HEK293 (cell line): ENCODE results near the gene IARS1.

ENCODE experiments used
- KLF17 ChIP-seq: fragments of 450-650 bp; formaldehyde crosslinking; IDR thresholded peaks from 2 replicates; pipeline ENCODE4 v1.5.1; 2016; ENCODE audit warnings: missing biosample characterization, missing genetic modification characterization
- MYNN ChIP-seq: fragments of 450-650 bp; formaldehyde crosslinking; IDR thresholded peaks from 2 replicates; pipeline ENCODE4 v1.5.1; 2016; ENCODE audit warnings: missing biosample characterization, missing genetic modification characterization, borderline replicate concordance
- OVOL3 ChIP-seq: fragments of 450-650 bp; formaldehyde crosslinking; IDR thresholded peaks from 2 replicates; pipeline ENCODE4 v1.5.1; 2016; ENCODE audit warnings: missing biosample characterization, missing genetic modification characterization
- PBX3 ChIP-seq: sonication (generic); formaldehyde crosslinking; IDR thresholded peaks from 2 replicates; pipeline ENCODE4 v1.8.1; 2022; ENCODE audit warnings: mild to moderate bottlenecking, moderate library complexity, missing genetic modification reagents
- PRDM1 ChIP-seq: fragments of 450-650 bp; formaldehyde crosslinking; IDR thresholded peaks from 2 replicates; pipeline ENCODE4; 2016; ENCODE audit warnings: missing biosample characterization, missing genetic modification characterization
- RBAK ChIP-seq: fragments of 450-650 bp; formaldehyde crosslinking; IDR thresholded peaks from 2 replicates; pipeline ENCODE4 v1.5.1; 2016; ENCODE audit warnings: missing biosample characterization, missing genetic modification characterization
- SCRT1 ChIP-seq: fragments of 450-650 bp; formaldehyde crosslinking; IDR thresholded peaks from 2 replicates; pipeline ENCODE4 v1.5.1; 2016; ENCODE audit warnings: missing biosample characterization, missing genetic modification characterization, borderline replicate concordance
- SP7 ChIP-seq: fragments of 450-650 bp; formaldehyde crosslinking; IDR thresholded peaks from 2 replicates; pipeline ENCODE4 v1.5.1; 2016; ENCODE audit warnings: missing biosample characterization, missing genetic modification characterization
- ZEB2 ChIP-seq: fragments of 450-650 bp; formaldehyde crosslinking; IDR thresholded peaks from 2 replicates; pipeline ENCODE4 v1.5.1; 2016; ENCODE audit warnings: missing biosample characterization, missing genetic modification characterization
- ZNF121 ChIP-seq: fragments of 450-650 bp; formaldehyde crosslinking; IDR thresholded peaks from 2 replicates; pipeline ENCODE4 v1.5.1; 2016; ENCODE audit warnings: missing biosample characterization, missing genetic modification characterization
- ZNF138 ChIP-seq: fragments of 450-650 bp; formaldehyde crosslinking; IDR thresholded peaks from 2 replicates; pipeline ENCODE4 v1.5.1; 2016; ENCODE audit warnings: missing biosample characterization, missing genetic modification characterization, borderline replicate concordance
- ZNF174 ChIP-seq: fragments of 450-650 bp; formaldehyde crosslinking; IDR thresholded peaks from 2 replicates; pipeline ENCODE4 v1.5.0; 2017; ENCODE audit warnings: missing biosample characterization, mild to moderate bottlenecking, missing genetic modification characterization
- ZNF18 ChIP-seq: fragments of 450-650 bp; formaldehyde crosslinking; IDR thresholded peaks from 2 replicates; pipeline ENCODE4 v1.5.1; 2016; ENCODE audit warnings: missing biosample characterization, missing genetic modification characterization
- ZNF184 ChIP-seq: fragments of 450-650 bp; IDR thresholded peaks from 2 replicates; pipeline ENCODE4 v1.5.1; 2018; ENCODE audit warnings: missing biosample characterization, mild to moderate bottlenecking, missing genetic modification characterization
- ZNF214 ChIP-seq: fragments of 450-650 bp; formaldehyde crosslinking; IDR thresholded peaks from 2 replicates; pipeline ENCODE4 v1.5.1; 2017; ENCODE audit warnings: missing biosample characterization, mild to moderate bottlenecking, missing genetic modification characterization, borderline replicate concordance
- ZNF292 ChIP-seq: fragments of 450-650 bp; formaldehyde crosslinking; IDR thresholded peaks from 2 replicates; pipeline ENCODE4 v1.5.1; 2016; ENCODE audit warnings: low read depth, missing biosample characterization, missing genetic modification characterization, borderline replicate concordance
- ZNF324 ChIP-seq: fragments of 450-650 bp; formaldehyde crosslinking; IDR thresholded peaks from 2 replicates; pipeline ENCODE4 v1.5.1; 2016; ENCODE audit warnings: missing biosample characterization, missing genetic modification characterization
- ZNF362 ChIP-seq: fragments of 450-650 bp; formaldehyde crosslinking; IDR thresholded peaks from 2 replicates; pipeline ENCODE4 v1.5.1; 2016; ENCODE audit warnings: missing biosample characterization, missing genetic modification characterization
- ZNF423 ChIP-seq: fragments of 450-650 bp; formaldehyde crosslinking; IDR thresholded peaks from 2 replicates; pipeline ENCODE4 v1.5.1; 2016; ENCODE audit warnings: missing biosample characterization, missing genetic modification characterization
- ZNF48 ChIP-seq: fragments of 450-650 bp; formaldehyde crosslinking; IDR thresholded peaks from 2 replicates; pipeline ENCODE4 v1.5.1; 2016; ENCODE audit warnings: missing biosample characterization, missing genetic modification characterization
- ZNF544 ChIP-seq: fragments of 450-650 bp; formaldehyde crosslinking; IDR thresholded peaks from 2 replicates; pipeline ENCODE4 v1.5.0; 2017; ENCODE audit warnings: missing biosample characterization, missing genetic modification characterization
- ZNF548 ChIP-seq: fragments of 450-650 bp; formaldehyde crosslinking; IDR thresholded peaks from 2 replicates; pipeline ENCODE4 v1.5.1; 2016; ENCODE audit warnings: missing biosample characterization, missing genetic modification characterization
- ZNF560 ChIP-seq: fragments of 450-650 bp; formaldehyde crosslinking; IDR thresholded peaks from 2 replicates; pipeline ENCODE4 v1.5.1; 2017; ENCODE audit warnings: missing biosample characterization, missing genetic modification characterization, borderline replicate concordance
- ZNF596 ChIP-seq: fragments of 450-650 bp; IDR thresholded peaks from 2 replicates; pipeline ENCODE4 v1.5.0; 2018; ENCODE audit warnings: missing biosample characterization, mild to moderate bottlenecking, missing genetic modification characterization, moderate library complexity
- ZNF600 ChIP-seq: fragments of 450-650 bp; formaldehyde crosslinking; IDR thresholded peaks from 2 replicates; pipeline ENCODE4 v1.5.1; 2016; ENCODE audit warnings: missing biosample characterization, missing genetic modification characterization
- ZNF645 ChIP-seq: fragments of 450-650 bp; formaldehyde crosslinking; IDR thresholded peaks from 2 replicates; pipeline ENCODE4; 2016; ENCODE audit warnings: missing biosample characterization, missing genetic modification characterization
- ZNF701 ChIP-seq: fragments of 450-650 bp; formaldehyde crosslinking; IDR thresholded peaks from 2 replicates; pipeline ENCODE4 v1.5.1; 2016; ENCODE audit warnings: missing biosample characterization, missing genetic modification characterization
- ZNF830 ChIP-seq: fragments of 450-650 bp; IDR thresholded peaks from 2 replicates; pipeline ENCODE4 v1.5.0; 2018; ENCODE audit warnings: missing biosample characterization, missing genetic modification characterization, low read depth, mild to moderate bottlenecking, moderate library complexity
- TF ChIP-seq, protein P1 (sequence below): fragments of 450-650 bp; formaldehyde crosslinking; IDR thresholded peaks from 2 replicates; pipeline ENCODE4 v1.5.1; 2016; ENCODE audit warnings: missing biosample characterization, missing genetic modification characterization
- TF ChIP-seq, protein P2 (sequence below): fragments of 450-650 bp; formaldehyde crosslinking; IDR thresholded peaks from 2 replicates; pipeline ENCODE4 v1.5.0; 2017; ENCODE audit warnings: missing biosample characterization, missing genetic modification characterization, borderline replicate concordance

The IARS1 gene

DNA sequence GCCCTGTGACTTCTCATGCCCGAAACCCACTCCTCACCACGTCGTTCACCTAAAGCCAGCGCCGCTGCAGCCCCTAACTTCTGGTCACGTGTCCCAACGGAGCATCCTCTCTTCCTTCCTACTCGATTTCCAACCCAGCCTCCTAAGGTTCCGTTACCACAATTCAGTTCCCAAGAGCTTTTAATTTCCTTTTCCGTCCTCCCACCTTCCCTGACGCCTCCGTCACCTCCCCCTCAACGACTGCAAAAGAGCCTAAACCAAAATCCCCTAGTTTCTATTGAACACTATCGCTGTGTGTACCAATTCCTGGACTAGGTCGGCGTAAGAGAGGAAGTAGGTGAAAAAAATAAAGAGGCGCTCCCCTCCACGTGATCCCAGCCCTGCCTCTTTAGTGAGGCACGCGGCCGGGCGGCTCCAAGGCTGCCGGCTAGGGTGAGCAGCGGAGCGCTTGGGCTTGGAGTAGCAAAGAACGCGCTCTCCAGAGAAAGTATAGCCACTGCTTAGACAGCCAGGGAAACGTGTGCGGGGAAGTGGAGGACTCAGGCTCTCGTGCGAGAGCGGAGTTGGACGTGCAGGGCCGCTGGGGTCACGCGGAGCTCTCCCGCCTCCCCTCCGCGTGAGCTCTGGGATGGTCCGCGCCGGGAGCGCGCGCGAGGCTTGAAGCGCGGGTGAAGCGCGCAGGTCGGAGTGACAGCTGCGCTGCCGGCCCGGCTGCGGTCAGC is 31.9 kb upstream of the IARS1 start, which contains the start of the genes CENPP and NOL8 (continued):
- TF ChIP-seq ZNF18 (tag by site-specific recombination) (0 out of 2 replicates have a peak, but pooled peaks have one; percentile 42), ZNF138 (no peak), ZNF214 (tag by site-specific recombination) (no peak), ZNF544 (no peak), ZNF324 (tag by site-specific recombination) (peak; percentile 93), MYNN (peak; percentile 89), KLF17 (tag by site-specific recombination) (peak; percentile 77), ZNF596 (tag by site-specific recombination) (no peak), ZNF423 (tag by site-specific recombination) (no peak), ZEB2 (tag by site-specific recombination) (peak; percentile 50), PBX3 (peak; percentile 59; the same call in 1 of the 2 replicates), ZNF600 (no peak), ZNF121 (tag by site-specific recombination) (peak; percentile 57; the same call in 1 of the 2 replicates), ZNF548 (no peak), OVOL3 (tag by site-specific recombination) (peak; percentile 53; the same call in 1 of the 2 replicates), ZNF830 (tag by site-specific recombination) (no peak), ZNF292 (tag by site-specific recombination) (no peak), ZNF362 (peak; percentile 100), ZNF560 (no peak), RBAK (no peak), PRDM1 (0 out of 2 replicates have a peak, but pooled peaks have one; percentile 10), ZNF184 (tag by site-specific recombination) (no peak), ZNF701 (no peak), ZNF645 (tag by site-specific recombination) (0 out of 2 replicates have a peak, but pooled peaks have one; percentile 75), SCRT1 (no peak), ZNF48 (tag by site-specific recombination) (no peak), ZNF174 (tag by site-specific recombination) (no peak), SP7 (tag by site-specific recombination) (peak; percentile 91)
- TF ChIP-seq, protein P1, sequence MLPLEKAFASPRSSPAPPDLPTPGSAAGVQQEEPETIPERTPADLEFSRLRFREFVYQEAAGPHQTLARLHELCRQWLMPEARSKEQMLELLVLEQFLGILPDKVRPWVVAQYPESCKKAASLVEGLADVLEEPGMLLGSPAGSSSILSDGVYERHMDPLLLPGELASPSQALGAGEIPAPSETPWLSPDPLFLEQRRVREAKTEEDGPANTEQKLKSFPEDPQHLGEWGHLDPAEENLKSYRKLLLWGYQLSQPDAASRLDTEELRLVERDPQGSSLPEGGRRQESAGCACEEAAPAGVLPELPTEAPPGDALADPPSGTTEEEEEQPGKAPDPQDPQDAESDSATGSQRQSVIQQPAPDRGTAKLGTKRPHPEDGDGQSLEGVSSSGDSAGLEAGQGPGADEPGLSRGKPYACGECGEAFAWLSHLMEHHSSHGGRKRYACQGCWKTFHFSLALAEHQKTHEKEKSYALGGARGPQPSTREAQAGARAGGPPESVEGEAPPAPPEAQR (tag by site-specific recombination) = peak; percentile 89
- TF ChIP-seq, protein P2, sequence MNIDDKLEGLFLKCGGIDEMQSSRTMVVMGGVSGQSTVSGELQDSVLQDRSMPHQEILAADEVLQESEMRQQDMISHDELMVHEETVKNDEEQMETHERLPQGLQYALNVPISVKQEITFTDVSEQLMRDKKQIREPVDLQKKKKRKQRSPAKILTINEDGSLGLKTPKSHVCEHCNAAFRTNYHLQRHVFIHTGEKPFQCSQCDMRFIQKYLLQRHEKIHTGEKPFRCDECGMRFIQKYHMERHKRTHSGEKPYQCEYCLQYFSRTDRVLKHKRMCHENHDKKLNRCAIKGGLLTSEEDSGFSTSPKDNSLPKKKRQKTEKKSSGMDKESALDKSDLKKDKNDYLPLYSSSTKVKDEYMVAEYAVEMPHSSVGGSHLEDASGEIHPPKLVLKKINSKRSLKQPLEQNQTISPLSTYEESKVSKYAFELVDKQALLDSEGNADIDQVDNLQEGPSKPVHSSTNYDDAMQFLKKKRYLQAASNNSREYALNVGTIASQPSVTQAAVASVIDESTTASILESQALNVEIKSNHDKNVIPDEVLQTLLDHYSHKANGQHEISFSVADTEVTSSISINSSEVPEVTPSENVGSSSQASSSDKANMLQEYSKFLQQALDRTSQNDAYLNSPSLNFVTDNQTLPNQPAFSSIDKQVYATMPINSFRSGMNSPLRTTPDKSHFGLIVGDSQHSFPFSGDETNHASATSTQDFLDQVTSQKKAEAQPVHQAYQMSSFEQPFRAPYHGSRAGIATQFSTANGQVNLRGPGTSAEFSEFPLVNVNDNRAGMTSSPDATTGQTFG (tag by site-specific recombination) = peak; percentile 87; the same call in 1 of the 2 replicates
